ENCODE results near the gene LARP6.

The LARP6 gene

DNA sequence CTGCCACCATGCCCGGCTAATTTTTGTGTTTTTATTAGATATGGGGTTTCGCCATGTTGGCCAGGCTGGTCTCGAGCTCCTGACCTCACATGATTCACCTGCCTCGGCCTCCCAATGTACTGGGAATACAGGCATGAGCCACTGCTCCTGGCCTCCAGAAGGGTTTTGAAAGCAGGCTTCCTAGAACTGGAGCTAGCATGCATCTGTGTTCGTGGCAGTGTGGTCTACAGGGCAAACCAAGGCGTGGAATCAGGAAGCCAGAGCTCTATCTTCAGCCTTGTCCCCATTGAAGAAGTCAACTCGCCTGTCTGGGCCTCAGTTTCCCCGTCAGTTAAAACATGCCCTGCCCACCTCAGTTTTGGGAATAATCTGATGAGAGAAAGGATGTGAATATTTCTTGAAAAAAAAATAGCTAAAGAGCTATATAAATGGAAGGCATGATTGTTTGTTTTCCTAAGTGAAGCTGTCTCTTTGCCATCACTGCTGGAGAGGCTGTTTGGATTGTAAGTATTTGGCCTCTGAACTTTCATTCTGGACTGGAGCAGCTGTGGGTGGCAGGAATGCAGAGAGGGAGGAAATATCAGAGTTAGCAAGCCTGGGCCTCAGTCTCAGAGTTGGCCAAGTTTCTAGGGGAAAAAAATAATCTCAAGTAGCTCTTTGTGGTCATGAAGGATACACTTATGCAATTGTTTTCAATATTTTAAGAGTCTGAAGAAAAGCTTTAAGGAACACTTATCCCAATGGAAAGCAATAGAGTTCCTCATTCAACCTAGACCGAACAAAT lies 54.1 kb downstream of the LARP6 start:
- Histone ChIP-seq H3K4ac (ENCODE audit: low read length) (no peak overlapping the region), H2BK15ac (ENCODE audit: low read length) (no peak overlapping the region), H2BK5ac (ENCODE audit: low read length) (no peak overlapping the region), H3K4me3 (ENCODE audit: low read length in 2 of 2) (no peak overlapping the region), H3K79me1 (ENCODE audit: low read depth, low read length) (no peaks in the 10 kb centered on the region), H3K27ac (replicated peaks; ENCODE audit: low read length) (no peak overlapping the region), H3K9ac (ENCODE audit: low read depth, low read length, poor library complexity) (no peak overlapping the region), H3K9me3 (replicated peaks in 1 of 2; ENCODE audit: control insufficient read depth in 2 of 2, insufficient read depth in 1 of 2, low read depth in 1 of 2, low read length in 2 of 2) (no peaks in the 10 kb centered on the region), H2AFZ (ENCODE audit: low read length) (peak overlapping the region; percentile 24), H3K23ac (ENCODE audit: low read depth, low read length, poor library complexity) (no peak overlapping the region), H4K91ac (ENCODE audit: low read depth, low read length, poor library complexity) (no peak overlapping the region), H3K36me3 (replicated peaks in 1 of 2; ENCODE audit: control insufficient read depth in 2 of 2, insufficient read depth in 2 of 2, low read length in 2 of 2) (no peaks in the 10 kb centered on the region), H3K4me1 (ENCODE audit: control insufficient read depth in 2 of 2, insufficient read depth in 1 of 2, low read depth in 1 of 2, low read length in 2 of 2) (peaks cover 0 to 11% of the 10 kb centered on the region in 2 donors), H2BK12ac (ENCODE audit: low read length) (no peak overlapping the region), H3K4me2 (ENCODE audit: insufficient read depth, low read length, poor library complexity, severe bottlenecking) (no peak overlapping the region), H3K18ac (ENCODE audit: low read length) (peak overlapping the region; percentile 52), H2AK5ac (ENCODE audit: low read depth, low read length) (no peak overlapping the region), H3K27me3 (ENCODE audit: control insufficient read depth in 3 of 3, insufficient read depth in 3 of 3, low read depth in 1 of 3, low read length in 3 of 3) (peaks cover 0 to 4% (median 0%) of the 10 kb centered on the region in 3 experiments), H3K14ac (ENCODE audit: low read length) (no peak overlapping the region), H4K8ac (ENCODE audit: low read depth, low read length) (no peak overlapping the region), H2BK120ac (ENCODE audit: low read depth, low read length) (no peak overlapping the region)
- WGBS, 2 donors (ENCODE audit: extremely low coverage in 2 of 2, insufficient read length in 2 of 2, insufficient replicate concordance in 1 of 2): no CpG with 5 or more reads among the region's 9 CpGs
- DNase-seq (ENCODE audit: low spot score): no peak

DNA sequence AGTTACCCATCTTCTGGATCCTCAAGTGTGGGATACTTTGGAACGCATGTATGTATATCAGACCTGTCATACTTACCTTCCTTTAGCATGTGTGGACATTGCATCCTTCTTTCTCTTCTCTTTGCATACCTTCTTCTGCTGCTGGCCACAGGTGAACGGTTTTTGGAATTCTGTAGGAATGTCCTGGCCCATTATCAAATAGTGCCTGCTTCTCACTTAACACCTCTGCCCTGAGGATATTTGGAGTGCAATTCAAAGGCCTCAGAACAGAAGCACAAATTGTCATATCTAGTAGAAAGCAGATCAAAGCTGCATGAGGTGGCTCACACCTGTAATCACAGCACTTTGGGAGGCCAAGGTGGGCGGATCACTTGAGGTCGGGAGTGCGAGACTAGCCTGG lies 56.5 kb downstream of the LARP6 start:
- Histone ChIP-seq H4K8ac (ENCODE audit: low read depth, low read length) (no peak overlapping the region), H3K27me3 (ENCODE audit: control insufficient read depth in 3 of 3, insufficient read depth in 3 of 3, low read depth in 1 of 3, low read length in 3 of 3) (peaks cover 0 to 16% (median 0%) of the 10 kb centered on the region in 3 experiments), H3K27ac (replicated peaks; ENCODE audit: low read length) (no peak overlapping the region), H3K4ac (ENCODE audit: low read length) (no peak overlapping the region), H3K14ac (ENCODE audit: low read length) (no peak overlapping the region), H3K4me1 (ENCODE audit: control insufficient read depth in 2 of 2, insufficient read depth in 1 of 2, low read depth in 1 of 2, low read length in 2 of 2) (peaks cover 0 to 13% of the 10 kb centered on the region in 2 donors), H2AK5ac (ENCODE audit: low read depth, low read length) (no peak overlapping the region), H3K4me2 (ENCODE audit: insufficient read depth, low read length, poor library complexity, severe bottlenecking) (no peak overlapping the region), H4K91ac (ENCODE audit: low read depth, low read length, poor library complexity) (no peak overlapping the region), H2BK5ac (ENCODE audit: low read length) (no peak overlapping the region), H3K9ac (ENCODE audit: low read depth, low read length, poor library complexity) (no peak overlapping the region), H3K79me1 (ENCODE audit: low read depth, low read length) (no peaks in the 10 kb centered on the region), H2BK12ac (ENCODE audit: low read length) (no peak overlapping the region), H2BK15ac (ENCODE audit: low read length) (no peak overlapping the region), H3K18ac (ENCODE audit: low read length) (no peak overlapping the region), H3K36me3 (replicated peaks in 1 of 2; ENCODE audit: control insufficient read depth in 2 of 2, insufficient read depth in 2 of 2, low read length in 2 of 2) (no peaks in the 10 kb centered on the region), H2AFZ (ENCODE audit: low read length) (no peak overlapping the region), H3K4me3 (ENCODE audit: low read length in 2 of 2) (no peak overlapping the region), H3K9me3 (replicated peaks in 1 of 2; ENCODE audit: control insufficient read depth in 2 of 2, insufficient read depth in 1 of 2, low read depth in 1 of 2, low read length in 2 of 2) (no peaks in the 10 kb centered on the region), H3K23ac (ENCODE audit: low read depth, low read length, poor library complexity) (no peak overlapping the region), H2BK120ac (ENCODE audit: low read depth, low read length) (no peak overlapping the region)
- WGBS, 2 donors (ENCODE audit: extremely low coverage in 2 of 2, insufficient read length in 2 of 2, insufficient replicate concordance in 1 of 2): no CpG with 5 or more reads among the region's 5 CpGs
- no peak for DNase-seq (ENCODE audit: low spot score)

DNA sequence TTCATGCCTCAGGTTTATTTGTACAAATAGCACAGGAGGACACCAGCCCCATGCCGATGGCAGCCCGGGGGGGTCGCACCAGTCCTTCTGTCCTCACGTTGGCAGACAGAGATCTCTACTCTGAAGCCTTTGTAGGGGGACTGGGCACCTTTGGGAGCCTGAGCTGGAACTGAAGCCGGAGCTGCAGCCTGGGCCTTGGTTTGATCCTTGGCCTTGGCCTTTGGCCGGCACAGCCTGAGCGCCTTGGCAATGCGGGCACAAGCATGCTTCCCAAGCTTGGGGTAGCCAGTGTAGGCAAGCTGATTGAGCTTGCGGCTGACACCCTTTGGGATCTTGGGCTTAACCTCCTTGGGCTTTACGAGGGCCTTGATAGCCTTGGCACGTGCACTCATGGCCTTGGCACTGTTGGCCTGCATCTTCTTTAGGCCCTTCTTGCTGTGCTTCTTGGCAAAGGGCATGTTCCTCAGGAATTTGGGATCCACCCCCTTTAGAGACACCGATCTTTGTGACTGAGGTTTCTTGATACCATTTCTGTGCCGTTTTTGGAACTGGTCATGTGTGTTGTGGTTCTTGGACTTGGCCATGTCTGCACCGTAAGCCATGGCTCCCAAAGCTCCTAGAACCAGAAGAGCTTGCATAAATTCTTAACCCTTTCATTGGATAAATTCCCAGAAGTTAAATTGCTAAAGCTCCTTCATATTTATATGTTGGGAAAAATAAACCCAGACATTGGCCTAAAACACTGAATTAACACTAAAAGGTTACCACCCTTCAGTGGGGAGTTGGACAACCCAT lies 57.2 kb downstream of the LARP6 start:
- no peaks in the 10 kb centered on the region for H3K36me3 ChIP-seq (replicated peaks in 1 of 2; ENCODE audit: control insufficient read depth in 2 of 2, insufficient read depth in 2 of 2, low read length in 2 of 2)
- no peak overlapping the region for H3K4ac ChIP-seq (ENCODE audit: low read length)
- WGBS, 2 donors (ENCODE audit: extremely low coverage in 2 of 2, insufficient read length in 2 of 2, insufficient replicate concordance in 1 of 2): no CpG with 5 or more reads among the region's 14 CpGs
- H3K79me1 ChIP-seq (ENCODE audit: low read depth, low read length): no peaks in the 10 kb centered on the region
- H3K4me3 ChIP-seq (ENCODE audit: low read length in 2 of 2): no peak overlapping the region
- H4K8ac ChIP-seq (ENCODE audit: low read depth, low read length): no peak overlapping the region
- H2BK12ac ChIP-seq (ENCODE audit: low read length): no peak overlapping the region
- no peak overlapping the region for H3K23ac ChIP-seq (ENCODE audit: low read depth, low read length, poor library complexity)
- peaks cover 0 to 13% of the 10 kb centered on the region in 2 donors for H3K4me1 ChIP-seq (ENCODE audit: control insufficient read depth in 2 of 2, insufficient read depth in 1 of 2, low read depth in 1 of 2, low read length in 2 of 2)
- H2BK15ac ChIP-seq (ENCODE audit: low read length): no peak overlapping the region
- H3K27me3 ChIP-seq (ENCODE audit: control insufficient read depth in 3 of 3, insufficient read depth in 3 of 3, low read depth in 1 of 3, low read length in 3 of 3): peaks cover 0 to 23% (median 0%) of the 10 kb centered on the region in 3 experiments
- H2AFZ ChIP-seq (ENCODE audit: low read length): no peak overlapping the region
- H4K91ac ChIP-seq (ENCODE audit: low read depth, low read length, poor library complexity): no peak overlapping the region
- H3K14ac ChIP-seq (ENCODE audit: low read length): no peak overlapping the region
- no peak overlapping the region for H3K9ac ChIP-seq (ENCODE audit: low read depth, low read length, poor library complexity)
- H2AK5ac ChIP-seq (ENCODE audit: low read depth, low read length): no peak overlapping the region
- no peak overlapping the region for H3K27ac ChIP-seq (replicated peaks; ENCODE audit: low read length)
- no peak overlapping the region for H2BK5ac ChIP-seq (ENCODE audit: low read length)
- no peak overlapping the region for H3K18ac ChIP-seq (ENCODE audit: low read length)
- H2BK120ac ChIP-seq (ENCODE audit: low read depth, low read length): no peak overlapping the region
- no peak for DNase-seq (ENCODE audit: low spot score)
- H3K4me2 ChIP-seq (ENCODE audit: insufficient read depth, low read length, poor library complexity, severe bottlenecking): no peak overlapping the region
- no peaks in the 10 kb centered on the region for H3K9me3 ChIP-seq (replicated peaks in 1 of 2; ENCODE audit: control insufficient read depth in 2 of 2, insufficient read depth in 1 of 2, low read depth in 1 of 2, low read length in 2 of 2)

DNA sequence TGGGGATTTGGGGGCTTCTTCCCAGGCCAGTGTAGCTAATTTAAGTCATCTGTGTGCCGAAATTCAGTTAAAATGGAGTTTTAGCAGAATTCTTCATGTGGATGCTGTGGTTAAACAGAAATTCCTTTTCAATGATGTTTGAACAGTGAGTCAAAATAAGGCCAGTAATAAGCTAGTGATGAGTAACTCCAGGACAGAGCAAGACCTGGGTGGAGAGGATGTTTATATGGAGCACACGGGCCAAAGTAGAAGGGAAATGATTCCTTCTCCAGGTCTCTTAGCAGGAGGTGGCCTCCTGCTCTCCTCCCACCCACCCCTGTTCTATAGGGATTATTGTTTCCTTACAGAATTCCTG lies 58.7 kb downstream of the LARP6 start:
- no peaks in the 10 kb centered on the region for H3K79me1 ChIP-seq (ENCODE audit: low read depth, low read length)
- peaks cover 0 to 8% of the 10 kb centered on the region in 2 donors for H3K4me1 ChIP-seq (ENCODE audit: control insufficient read depth in 2 of 2, insufficient read depth in 1 of 2, low read depth in 1 of 2, low read length in 2 of 2)
- no peak overlapping the region for H3K18ac ChIP-seq (ENCODE audit: low read length)
- no peak overlapping the region for H2AFZ ChIP-seq (ENCODE audit: low read length)
- no peak overlapping the region for H3K9ac ChIP-seq (ENCODE audit: low read depth, low read length, poor library complexity)
- H2BK120ac ChIP-seq (ENCODE audit: low read depth, low read length): no peak overlapping the region
- H3K14ac ChIP-seq (ENCODE audit: low read length): no peak overlapping the region
- H3K36me3 ChIP-seq (replicated peaks in 1 of 2; ENCODE audit: control insufficient read depth in 2 of 2, insufficient read depth in 2 of 2, low read length in 2 of 2): no peaks in the 10 kb centered on the region
- DNase-seq (ENCODE audit: low spot score): no peak
- H3K23ac ChIP-seq (ENCODE audit: low read depth, low read length, poor library complexity): no peak overlapping the region
- H2AK5ac ChIP-seq (ENCODE audit: low read depth, low read length): no peak overlapping the region
- H3K27ac ChIP-seq (replicated peaks; ENCODE audit: low read length): no peak overlapping the region
- H2BK5ac ChIP-seq (ENCODE audit: low read length): no peak overlapping the region
- H3K4me2 ChIP-seq (ENCODE audit: insufficient read depth, low read length, poor library complexity, severe bottlenecking): no peak overlapping the region
- WGBS, 2 donors (ENCODE audit: extremely low coverage in 2 of 2, insufficient read length in 2 of 2, insufficient replicate concordance in 1 of 2): no CpG with 5 or more reads among the region's 2 CpGs
- H3K4ac ChIP-seq (ENCODE audit: low read length): no peak overlapping the region
- H4K91ac ChIP-seq (ENCODE audit: low read depth, low read length, poor library complexity): no peak overlapping the region
- H3K4me3 ChIP-seq (ENCODE audit: low read length in 2 of 2): no peak overlapping the region
- H2BK12ac ChIP-seq (ENCODE audit: low read length): no peak overlapping the region
- H3K27me3 ChIP-seq (ENCODE audit: control insufficient read depth in 3 of 3, insufficient read depth in 3 of 3, low read depth in 1 of 3, low read length in 3 of 3): peaks cover 0 to 33% (median 0%) of the 10 kb centered on the region in 3 experiments
- H2BK15ac ChIP-seq (ENCODE audit: low read length): no peak overlapping the region
- H3K9me3 ChIP-seq (replicated peaks in 1 of 2; ENCODE audit: control insufficient read depth in 2 of 2, insufficient read depth in 1 of 2, low read depth in 1 of 2, low read length in 2 of 2): no peaks in the 10 kb centered on the region
- H4K8ac ChIP-seq (ENCODE audit: low read depth, low read length): no peak overlapping the region

Measured in neuronal stem cell (in vitro differentiated cells).